Measurements from ENCODE around the gene CHIT1.
"Not testable (repeated sequence)": the region's sequence is repeated elsewhere in the genome, so short reads cannot be mapped to it uniquely, and the experiment has no call there.

The CHIT1 gene

DNA sequence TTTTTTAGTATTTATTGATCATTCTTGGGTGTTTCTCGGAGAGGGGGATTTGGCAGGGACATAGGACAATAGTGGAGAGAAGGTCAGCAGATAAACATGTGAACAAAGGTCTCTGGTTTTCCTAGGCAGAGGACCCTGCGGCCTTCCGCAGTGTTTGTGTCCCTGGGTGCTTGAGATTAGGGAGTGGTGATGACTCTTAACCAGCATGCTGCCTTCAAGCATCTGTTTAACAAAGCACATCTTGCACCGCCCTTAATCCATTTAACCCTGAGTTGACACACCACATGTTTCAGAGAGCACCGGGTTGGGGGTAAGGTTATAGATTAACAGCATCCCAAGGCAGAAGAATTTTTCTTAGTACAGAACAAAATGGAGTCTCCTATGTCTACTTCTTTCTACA lies 36.7 kb upstream of the CHIT1 start:
- DNase-seq (ENCODE audit: low read depth, low spot score), result not testable (repeated sequence)

DNA sequence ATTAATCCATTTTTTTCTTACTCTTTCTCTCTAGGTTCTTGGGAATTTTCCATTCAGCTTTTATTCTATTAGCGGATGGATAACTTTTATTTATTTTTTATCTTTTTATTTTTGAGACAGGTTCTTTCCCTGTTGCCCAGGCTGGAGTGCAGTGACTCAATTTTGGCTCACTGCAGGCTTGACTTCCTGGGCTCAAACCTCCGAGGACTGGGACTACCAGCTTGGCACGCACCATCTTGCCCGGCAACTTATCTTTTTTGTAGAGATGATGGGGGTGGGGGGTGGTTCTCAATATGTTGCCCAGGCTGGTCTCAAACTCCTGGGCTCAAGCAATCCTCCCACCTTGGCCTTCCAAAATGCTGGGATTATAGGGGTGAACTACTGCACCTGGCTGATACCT lies 36.1 kb upstream of the CHIT1 start:
- DNase-seq (ENCODE audit: low read depth, low spot score), result no peak

DNA sequence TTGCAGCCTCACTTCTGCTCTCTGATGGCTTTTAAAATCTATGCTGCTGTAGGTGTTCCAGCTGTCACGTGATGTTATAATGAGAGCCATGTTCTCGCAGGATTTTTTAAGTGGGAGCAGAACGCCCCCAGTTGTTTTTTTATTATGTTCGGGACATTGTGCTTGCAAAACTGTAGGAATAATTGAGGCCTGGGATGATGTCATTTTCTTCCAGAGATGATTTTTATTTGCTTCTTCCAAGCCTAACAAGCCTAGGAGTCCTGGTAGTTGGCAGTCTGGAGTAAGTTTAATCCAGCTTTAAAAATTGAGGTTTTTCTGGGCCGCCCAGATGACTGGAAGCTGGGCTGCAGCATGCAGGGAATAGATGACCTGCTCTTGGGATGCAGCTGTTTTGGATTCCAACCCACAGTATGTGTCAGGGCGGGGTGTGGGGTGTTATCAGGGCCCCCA lies 34.6 kb upstream of the CHIT1 start:
- no peak for DNase-seq (ENCODE audit: low read depth, low spot score)

GRCh38 chr1:203263496-203263895 lies 34.0 kb upstream of the CHIT1 start:
- DNase-seq (ENCODE audit: low read depth, low spot score), result no peak

- not testable (repeated sequence) for DNase-seq (ENCODE audit: low read depth, low spot score)
These were observed 27.2 kb upstream of the CHIT1 start for GRCh38 chr1:203256636-203257035.

DNA sequence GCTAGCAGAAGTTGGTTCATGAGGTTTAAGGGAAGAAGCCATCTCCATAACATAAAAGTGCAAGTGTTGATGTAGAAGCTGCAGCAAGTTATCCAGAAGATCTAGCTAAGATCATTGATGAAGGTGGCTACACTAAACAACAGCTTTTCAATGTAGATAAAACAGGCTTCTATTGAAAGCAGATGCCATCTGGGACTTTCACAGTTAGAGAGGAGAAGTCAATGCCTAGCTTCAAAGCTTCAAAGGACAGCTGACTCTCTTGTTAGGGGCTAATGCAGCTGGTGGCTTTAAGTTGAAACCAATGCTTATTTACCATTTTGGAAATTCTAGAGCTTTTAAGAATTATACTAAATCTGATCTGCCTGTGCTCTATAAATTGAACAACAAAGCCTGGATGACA lies 25.3 kb upstream of the CHIT1 start:
- DNase-seq (ENCODE audit: low read depth, low spot score), result not testable (repeated sequence)

- no peak for DNase-seq (ENCODE audit: low read depth, low spot score)
These were observed 23.2 kb upstream of the CHIT1 start for GRCh38 chr1:203252678-203253077.

DNA sequence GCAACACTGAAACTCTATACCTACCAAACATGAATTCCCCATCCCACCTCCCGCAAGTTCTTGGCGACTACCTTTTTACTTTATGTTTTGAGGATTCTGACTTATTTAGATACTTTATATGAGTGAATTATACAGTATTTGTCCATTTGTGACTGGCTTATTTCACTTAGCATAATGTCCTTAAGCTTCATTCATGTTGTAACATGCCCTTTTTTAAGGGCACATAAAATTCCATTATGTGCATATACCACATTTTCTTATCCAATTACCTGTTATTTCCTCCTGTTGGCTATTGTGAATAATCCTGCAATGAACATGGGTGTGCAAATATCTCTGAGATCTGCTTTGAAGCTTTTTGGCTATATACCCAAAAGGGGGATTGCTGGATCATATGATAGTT lies 22.0 kb upstream of the CHIT1 start:
- DNase-seq (ENCODE audit: low read depth, low spot score), result no peak

DNA sequence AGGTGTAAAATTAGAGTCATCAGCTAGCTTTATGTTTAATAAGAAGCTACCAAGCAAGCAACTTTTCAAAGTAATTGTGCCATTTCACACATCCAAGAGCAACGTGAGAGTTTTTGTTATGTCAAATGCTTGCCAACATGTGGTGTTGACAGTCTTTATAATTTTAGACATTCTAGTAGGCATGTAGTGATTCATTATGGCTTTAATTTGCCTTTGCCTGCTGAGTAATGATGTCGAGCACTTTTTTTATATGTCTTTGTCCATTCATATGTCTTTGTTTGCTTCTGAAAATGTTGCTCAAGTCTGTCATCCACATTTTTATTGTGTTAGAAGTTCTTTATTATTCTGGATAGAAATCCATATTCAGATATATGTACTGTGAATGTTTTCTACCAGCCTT lies 21.4 kb upstream of the CHIT1 start:
- DNase-seq (ENCODE audit: low read depth, low spot score), result no peak

- no peak for DNase-seq (ENCODE audit: low read depth, low spot score)
These were observed 15.3 kb upstream of the CHIT1 start for GRCh38 chr1:203244776-203245175.

DNA sequence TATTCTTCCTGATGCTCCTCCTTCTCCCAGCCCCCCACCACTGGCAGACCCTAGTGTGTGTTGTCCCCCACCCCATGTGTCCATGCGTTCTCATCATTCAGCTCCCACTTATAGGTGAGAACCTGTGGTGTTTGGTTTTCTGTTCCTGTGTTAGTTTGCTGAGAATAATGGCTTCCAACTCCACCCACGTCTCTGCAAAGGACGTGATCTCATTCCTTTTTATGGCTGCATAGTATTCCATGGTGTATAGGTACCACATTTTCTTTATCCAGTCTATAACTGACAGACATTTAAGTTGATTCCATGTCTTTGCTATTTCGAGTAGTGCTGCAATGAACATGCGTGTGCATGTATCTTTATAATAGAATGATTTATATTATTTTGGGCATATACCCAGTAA lies 12.2 kb upstream of the CHIT1 start:
- not testable (repeated sequence) for DNase-seq (ENCODE audit: low read depth, low spot score)

- no peak for DNase-seq (ENCODE audit: low read depth, low spot score)
These were observed 10.2 kb upstream of the CHIT1 start for GRCh38 chr1:203239526-203240305.

- no peak for DNase-seq (ENCODE audit: low read depth, low spot score)
These were observed 9.6 kb upstream of the CHIT1 start for GRCh38 chr1:203239081-203239480.

GRCh38 chr1:203238535-203238934 lies 9.1 kb upstream of the CHIT1 start:
- no peak for DNase-seq (ENCODE audit: low read depth, low spot score)

DNA sequence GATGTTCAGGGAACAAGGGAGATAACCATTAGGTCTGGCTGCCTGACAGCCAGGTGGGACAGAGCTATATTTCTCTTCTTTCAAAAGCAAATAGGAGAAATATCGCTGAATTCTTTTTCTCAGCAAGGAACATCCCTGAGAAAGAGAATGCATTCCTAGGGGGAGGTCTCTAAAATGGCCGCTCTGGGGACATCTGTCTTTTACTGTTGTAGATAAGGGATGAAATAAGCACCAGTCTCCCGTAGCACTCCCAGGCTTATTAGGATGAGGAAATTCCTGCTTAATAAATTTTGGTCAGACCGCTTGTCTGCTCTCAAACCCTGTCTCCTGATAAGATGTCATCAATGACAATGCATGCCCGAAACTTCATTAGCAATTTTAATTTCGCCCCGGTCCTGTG lies 5.4 kb upstream of the CHIT1 start:
- not testable (repeated sequence) for DNase-seq (ENCODE audit: low read depth, low spot score)

DNA sequence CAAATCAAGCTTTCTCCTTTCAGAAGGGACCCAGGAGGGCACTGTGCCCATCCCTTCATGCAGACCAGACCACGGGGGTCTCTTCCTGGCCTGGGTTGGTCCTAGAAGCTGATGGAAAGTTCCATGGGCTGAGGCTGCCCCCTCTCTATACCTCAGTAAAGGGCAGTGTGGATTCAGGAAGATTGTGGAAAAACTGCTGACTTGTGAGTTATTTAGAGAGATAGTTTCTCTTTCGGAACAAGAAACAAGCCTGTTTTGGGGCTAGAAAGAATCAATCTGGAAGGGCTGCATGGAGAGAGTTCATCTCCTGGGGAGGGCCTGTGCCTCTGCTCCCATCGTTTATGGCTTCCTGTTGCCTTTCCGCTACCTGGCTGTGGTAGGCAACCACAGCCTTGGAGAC lies 803 bp downstream of the CHIT1 start:
- no peak for DNase-seq (ENCODE audit: low read depth, low spot score)

GRCh38 chr1:203227371-203228083 lies 1.9 kb downstream of the CHIT1 start:
- DNase-seq (ENCODE audit: low read depth, low spot score), result no peak

DNA sequence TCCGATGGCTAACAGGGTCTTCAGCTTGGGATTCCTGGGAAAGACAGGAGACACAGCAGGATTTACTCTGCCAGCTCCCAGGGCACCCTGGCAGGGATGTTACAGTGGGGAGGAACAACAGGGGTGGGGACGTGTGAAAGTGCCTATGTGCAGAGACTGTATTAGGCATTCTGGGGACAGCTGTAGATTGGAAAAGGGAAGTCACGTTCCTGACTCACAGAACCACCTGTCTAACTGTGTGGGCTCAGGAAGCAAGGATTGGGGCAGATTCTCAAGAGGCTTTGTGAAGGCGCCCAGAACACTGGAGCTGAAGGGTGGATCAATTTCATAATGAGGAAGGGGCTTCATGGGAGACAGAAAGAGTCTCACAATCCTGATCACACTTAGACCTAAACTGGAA lies 4.4 kb downstream of the CHIT1 start:
- DNase-seq (ENCODE audit: low read depth, low spot score), result no peak

DNA sequence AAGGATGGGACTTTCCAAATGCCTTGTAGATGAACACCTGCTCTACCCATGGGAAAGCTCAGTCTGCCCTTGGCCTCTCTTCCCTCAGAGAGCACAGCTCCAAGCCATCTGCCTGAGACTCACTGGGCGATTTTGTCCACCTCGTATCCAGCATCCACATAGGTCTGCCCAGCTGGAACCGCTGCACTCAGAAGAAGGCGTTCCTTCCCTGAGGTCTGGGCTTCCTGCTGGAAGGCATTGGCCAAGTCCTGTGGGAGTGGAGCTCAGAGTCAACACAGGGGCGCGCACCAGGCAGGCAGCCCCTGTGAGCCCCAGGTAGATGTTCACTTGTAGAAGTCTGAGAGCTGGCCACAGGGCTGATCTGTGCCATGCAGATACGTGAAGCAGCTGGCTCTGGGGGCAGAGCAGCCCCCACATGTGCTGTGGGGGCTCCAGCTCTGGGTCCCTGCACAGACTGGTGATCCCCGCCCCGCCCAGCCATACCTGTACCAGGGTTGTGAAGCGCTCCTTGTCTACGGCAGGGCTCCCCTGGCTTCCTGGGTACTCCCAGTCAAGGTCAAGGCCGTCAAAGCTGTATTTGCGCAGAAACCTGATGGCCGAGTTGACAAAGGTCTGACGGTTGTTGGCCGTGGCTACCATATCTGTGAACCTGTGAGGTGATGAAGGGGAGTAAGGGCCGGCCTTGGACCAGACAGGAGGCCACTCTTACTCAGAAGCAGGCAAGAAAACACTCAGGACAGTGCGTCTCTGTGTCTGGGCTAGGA lies 6.3 kb downstream of the CHIT1 start:
- no peak for DNase-seq (ENCODE audit: low read depth, low spot score)

GRCh38 chr1:203219934-203220333 lies 9.5 kb downstream of the CHIT1 start:
- DNase-seq (ENCODE audit: low read depth, low spot score), result no peak

GRCh38 chr1:203219171-203219570 lies 10.3 kb downstream of the CHIT1 start:
- DNase-seq (ENCODE audit: low read depth, low spot score), result no peak

DNA sequence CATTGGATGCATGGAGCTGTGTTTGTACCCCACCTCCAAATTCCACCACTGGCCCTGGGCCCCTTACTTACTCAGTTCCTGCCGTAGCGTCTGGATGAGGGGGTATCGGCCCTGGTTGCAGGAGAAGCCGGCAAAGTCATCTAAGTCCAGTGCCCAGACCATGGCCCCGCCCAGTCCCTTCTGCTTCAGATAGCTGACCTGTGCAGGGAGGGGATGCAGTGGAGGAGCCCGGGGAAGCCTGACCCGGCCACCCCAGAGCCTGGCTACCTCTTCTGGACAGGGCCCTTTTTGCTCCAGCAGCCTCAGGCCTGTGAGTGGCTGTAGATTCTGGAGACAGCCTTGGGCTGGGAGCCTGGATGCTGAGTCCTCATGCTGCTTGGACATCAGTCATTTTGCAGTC lies 11.8 kb downstream of the CHIT1 start:
- no peak for DNase-seq (ENCODE audit: low read depth, low spot score)
